Subcutaneous adipose tissue (tissue), 4 donors: Measurements from ENCODE around the gene KRTAP21-3. TPM values are rescaled to one million over a fixed set of nuclear protein-coding genes. Genes with fewer than 3 reads are reported as not detected.

Experiments used
- CTCF ChIP-seq: fragments of 450-650 bp; IDR thresholded peaks from one replicate; pipeline ENCODE4 v1.5.1; 2016; ENCODE audit warnings: low read depth, mild to moderate bottlenecking, control low read depth, antibody characterized with exemption, moderate library complexity
- total RNA-seq, 4 donors: library from RNA; depleted of rRNA; stranded (reverse); fragments of >200 nt; gene quantifications; one replicate each; pipeline ENCODE4 v1.1.0, GENCODE V29; 2016

KRTAP21-3 gene
- total RNA-seq, 4 donors from 2014 or later: not detected

GRCh38 chr21:30707409-30707808, 11.2 kb downstream of the KRTAP21-3 start:
- no peak for TF ChIP-seq CTCF

- no peak for TF ChIP-seq CTCF
These were observed 22.6 kb downstream of the KRTAP21-3 start for GRCh38 chr21:30695956-30696355.

GRCh38 chr21:30689822-30690221, 28.8 kb downstream of the KRTAP21-3 start:
- TF ChIP-seq CTCF: no peak

GRCh38 chr21:30684506-30684905, 34.1 kb downstream of the KRTAP21-3 start:
- no peak for TF ChIP-seq CTCF

- TF ChIP-seq CTCF: no peak
These were observed 38.0 kb downstream of the KRTAP21-3 start for GRCh38 chr21:30680586-30680985.

- TF ChIP-seq CTCF: no peak
These were observed 41.8 kb downstream of the KRTAP21-3 start for GRCh38 chr21:30676737-30677136.

GRCh38 chr21:30674312-30674711, 44.3 kb downstream of the KRTAP21-3 start:
- TF ChIP-seq CTCF: no peak
